Peyer's patch (tissue), 4 donors: ENCODE results near the gene ACOX2. TPM values are rescaled to one million over a fixed set of nuclear protein-coding genes. Genes with fewer than 3 reads are reported as not detected.

Source experiments
- DNase-seq, 3 donors: peaks; one replicate each; pipeline ENCODE4 v3.0.0-alpha.2; 2017 to 2019
- H3K27ac ChIP-seq, 4 donors: fragments of 200-600 bp; sonication (generic); one replicate each; pipeline ENCODE4 v1.5.1; 2016 to 2019
- H3K27me3 ChIP-seq, 2 donors: fragments of 200-600 bp; sonication (generic); one replicate each; pipeline ENCODE4 v1.5.1; 2019
- H3K36me3 ChIP-seq, 3 donors: fragments of 200-600 bp; sonication (generic); one replicate each; pipeline ENCODE4 v1.5.1; 2016 to 2019
- H3K4me1 ChIP-seq, 4 donors: fragments of 200-600 bp; sonication (generic); one replicate each; pipeline ENCODE4 v1.5.1; 2016 to 2019
- H3K4me3 ChIP-seq, 4 donors: fragments of 200-600 bp; sonication (generic); 1 replicate in 3 of 4; 2 replicates in 1 of 4; pipeline ENCODE4 v1.5.1; 2016 to 2019; ENCODE audit warnings: mild to moderate bottlenecking in 1 of 4
- H3K9me3 ChIP-seq, 4 donors: fragments of 200-600 bp; sonication (generic); one replicate each; pipeline ENCODE4 v1.5.1; 2016 to 2019; ENCODE audit warnings: mild to moderate bottlenecking in 1 of 4
- CTCF ChIP-seq, 6 experiments: fragments of 450-650 bp in 4 of 6; fragments of 200-600 bp in 2 of 6; sonication (generic) in 1 of 6; IDR thresholded peaks; one replicate each; pipeline ENCODE4 v1.5.1; 2017 to 2019; ENCODE audit warnings: antibody characterized with exemption in 6 of 6, mild to moderate bottlenecking in 3 of 6, moderate library complexity in 1 of 6
- POLR2A ChIP-seq, 2 donors: fragments of 450-650 bp; IDR thresholded peaks; one replicate each; pipeline ENCODE4 v1.5.1; 2017; ENCODE audit warnings: antibody characterized with exemption in 2 of 2, mild to moderate bottlenecking in 2 of 2, moderate library complexity in 2 of 2
- total RNA-seq, 4 donors: library from RNA; depleted of rRNA; stranded (reverse); fragments of >200 nt; gene quantifications; one replicate each; pipeline ENCODE4 v1.1.0, GENCODE V29; 2016

The ACOX2 gene
- total RNA-seq, 4 donors from 2014 or later: 54.5 to 162 (median 142) TPM

- TF ChIP-seq POLR2A (IDR thresholded peaks at IDR 0.05) (no peak), CTCF (IDR thresholded peaks at IDR 0.05) (no peak)
- no peak overlapping the region for H3K27ac ChIP-seq
- H3K4me3 ChIP-seq: no peak overlapping the region
- H3K36me3 ChIP-seq: peaks cover 0 to 57% (median 0%) of the 10 kb centered on the region in 3 donors
- no peaks in the 10 kb centered on the region for H3K4me1 ChIP-seq
- no peak for DNase-seq
- no peaks in the 10 kb centered on the region for H3K9me3 ChIP-seq
- no peaks in the 10 kb centered on the region for H3K27me3 ChIP-seq
These were observed 29.5 kb downstream of the ACOX2 start for GRCh38 chr3:58507356-58508078.

- Histone ChIP-seq H3K9me3 (no peaks in the 10 kb centered on the region), H3K27ac (no peak overlapping the region), H3K36me3 (peaks cover 0 to 49% (median 0%) of the 10 kb centered on the region in 3 donors)
These were observed 34.1 kb downstream of the ACOX2 start for GRCh38 chr3:58502872-58503271.

GRCh38 chr3:58497097-58497496 lies 39.9 kb downstream of the ACOX2 start:
- no peaks in the 10 kb centered on the region for H3K9me3 ChIP-seq
- no peak overlapping the region for H3K4me3 ChIP-seq
- H3K36me3 ChIP-seq: peaks cover 0 to 16% (median 0%) of the 10 kb centered on the region in 3 donors
- H3K4me1 ChIP-seq: peaks cover 0 to 24% (median 9%) of the 10 kb centered on the region in 4 donors
- H3K27ac ChIP-seq: no peak overlapping the region
- no peak for DNase-seq
- TF ChIP-seq POLR2A (IDR thresholded peaks at IDR 0.05) (no peak), CTCF (IDR thresholded peaks at IDR 0.05) (no peak)
- H3K27me3 ChIP-seq: no peaks in the 10 kb centered on the region

More at GRCh38 chr3:58502872-58503271, 34.1 kb downstream of the ACOX2 start:
- Histone ChIP-seq H3K27me3 (no peaks in the 10 kb centered on the region), H3K4me1 (no peaks in the 10 kb centered on the region), H3K4me3 (no peak overlapping the region)
- TF ChIP-seq POLR2A (IDR thresholded peaks at IDR 0.05) (no peak), CTCF (IDR thresholded peaks at IDR 0.05) (no peak)
- DNase-seq: no peak

- peaks cover 0 to 12% (median 0%) of the 10 kb centered on the region in 3 donors for H3K36me3 ChIP-seq
- H3K4me1 ChIP-seq: peaks cover 0 to 26% (median 9%) of the 10 kb centered on the region in 4 donors
- TF ChIP-seq CTCF (IDR thresholded peaks at IDR 0.05) (no peak), POLR2A (IDR thresholded peaks at IDR 0.05) (no peak)
- no peaks in the 10 kb centered on the region for H3K27me3 ChIP-seq
- H3K27ac ChIP-seq: no peak overlapping the region
- no peaks in the 10 kb centered on the region for H3K9me3 ChIP-seq
- H3K4me3 ChIP-seq: no peak overlapping the region
- DNase-seq: no peak
These were observed 40.7 kb downstream of the ACOX2 start for GRCh38 chr3:58496206-58496857.

- Histone ChIP-seq H3K4me1 (peaks cover 0 to 33% (median 9%) of the 10 kb centered on the region in 4 donors), H3K9me3 (no peaks in the 10 kb centered on the region), H3K27ac (no peak overlapping the region), H3K36me3 (peaks cover 0 to 6% (median 0%) of the 10 kb centered on the region in 3 donors), H3K27me3 (no peaks in the 10 kb centered on the region), H3K4me3 (no peak overlapping the region)
- no peak for TF ChIP-seq CTCF (IDR thresholded peaks at IDR 0.05)
- no peak for TF ChIP-seq POLR2A (IDR thresholded peaks at IDR 0.05)
- DNase-seq: no peak
These were observed 41.9 kb downstream of the ACOX2 start for GRCh38 chr3:58495101-58495500.
